SK-N-MC (cell line): ENCODE results near the gene FBXL17.

Experiments used
- EZH2 ChIP-seq: fragments of 200-600 bp; sonication (generic); IDR thresholded peaks from one replicate; pipeline ENCODE4 v1.6.1; 2017; ENCODE audit warnings: antibody characterized with exemption
- POLR2AphosphoS5 ChIP-seq: IDR thresholded peaks from 2 replicates; pipeline ENCODE4 v1.6.1; 2012; ENCODE audit warnings: mild to moderate bottlenecking, low read depth, low read length, borderline replicate concordance

DNA sequence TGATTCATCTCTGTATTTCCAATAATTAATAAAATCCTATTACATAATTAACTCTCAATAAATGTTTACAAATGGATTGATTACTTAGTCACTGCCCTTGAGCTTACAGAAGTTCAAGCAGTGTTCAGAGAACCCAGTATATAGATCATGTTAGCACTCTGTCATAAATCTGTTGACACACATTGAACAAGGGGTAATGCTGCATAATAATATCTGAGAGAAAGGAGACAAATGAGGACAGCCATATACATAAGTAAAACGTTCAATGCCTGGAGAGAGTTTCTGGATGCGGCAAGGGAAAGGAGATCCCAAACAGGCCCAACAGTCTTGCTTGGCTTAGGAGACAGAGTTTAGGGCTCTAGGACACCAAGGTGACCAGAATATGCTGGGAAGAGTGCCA lies 270.2 kb downstream of the FBXL17 start:
- TF ChIP-seq POLR2AphosphoS5 (no peak), EZH2 (no peak)
